ENCODE data around the gene KARS1.

- TF ChIP-seq POLR2A (IDR thresholded peaks at IDR 0.05) (no peak), CTCF (IDR thresholded peaks at IDR 0.05) (no peak)
Observed at GRCh38 chr16:75679366-75679765, 31.9 kb upstream of the KARS1 start.
